ENCODE measurements around the gene URI1. TPM values are rescaled to one million over a fixed set of nuclear protein-coding genes. Genes with fewer than 3 reads are reported as not detected.

The URI1 gene
- polyA plus RNA-seq, 3 donors = 96.9 to 114 (median 107) TPM

- no peak for DNase-seq (ENCODE audit: extremely low read depth in 1 of 11, low read depth in 9 of 11, low spot score in 4 of 11)
Measured at GRCh38 chr19:30062065-30062906, 120.2 kb downstream of the URI1 start.

GRCh38 chr19:30062907-30063649 is 121.0 kb downstream of the URI1 start:
- DNase-seq (ENCODE audit: extremely low read depth in 1 of 11, low read depth in 9 of 11, low spot score in 4 of 11) = no peak

GRCh38 chr19:30063650-30064347 is 121.8 kb downstream of the URI1 start:
- DNase-seq (ENCODE audit: extremely low read depth in 1 of 11, low read depth in 9 of 11, low spot score in 4 of 11) = no peak

- DNase-seq (ENCODE audit: extremely low read depth in 1 of 11, low read depth in 9 of 11, low spot score in 4 of 11) = no peak
Measured at GRCh38 chr19:30064348-30064699, 122.3 kb downstream of the URI1 start.

- DNase-seq (ENCODE audit: extremely low read depth in 1 of 11, low read depth in 9 of 11, low spot score in 4 of 11) = no peak
Measured at GRCh38 chr19:30064771-30065494, 122.9 kb downstream of the URI1 start.

- DNase-seq (ENCODE audit: extremely low read depth in 1 of 11, low read depth in 9 of 11, low spot score in 4 of 11) = no peak
Measured at GRCh38 chr19:30065680-30066606, 123.9 kb downstream of the URI1 start.

Other genes starting within 250 kb of the URI1 start
- gene C19orf12, start 227.0 kb upstream of the URI1 start, polyA plus RNA-seq (ENCODE audit: insufficient read length in 3 of 3) = 10 to 100 TPM; 24.5 to 26.9 (median 26.6) TPM
- gene CCNE1, start 130.2 kb upstream of the URI1 start, polyA plus RNA-seq (ENCODE audit: insufficient read length in 3 of 3) = 10 to 100 TPM in 2 of 3 donors, 1 to 10 TPM in 1; 6.1 to 11.5 (median 11.0) TPM